GM12865 (cell line): Measurements from ENCODE around the gene SFI1.
"Not testable (repeated sequence)": the region's sequence is repeated elsewhere in the genome, so short reads cannot be mapped to it uniquely, and the experiment has no call there.

ENCODE experiments used
- DNase-seq: peaks from one replicate; pipeline ENCODE4 v3.0.0; 2010; ENCODE audit warnings: low read depth
- H3K4me3 ChIP-seq: 2 replicates; pipeline ENCODE4 v1.5.1; 2011; ENCODE audit warnings: mild to moderate bottlenecking, low read depth, low read length, control low read depth
- TF ChIP-seq, protein P1 (sequence below): IDR thresholded peaks from 2 replicates; pipeline ENCODE4 v1.5.1; 2011; ENCODE audit warnings: low read length, control low read depth, low read depth, inconsistent platforms; ENCODE audit not compliant: insufficient read depth; ENCODE audit errors: missing control alignments

SFI1 gene

DNA sequence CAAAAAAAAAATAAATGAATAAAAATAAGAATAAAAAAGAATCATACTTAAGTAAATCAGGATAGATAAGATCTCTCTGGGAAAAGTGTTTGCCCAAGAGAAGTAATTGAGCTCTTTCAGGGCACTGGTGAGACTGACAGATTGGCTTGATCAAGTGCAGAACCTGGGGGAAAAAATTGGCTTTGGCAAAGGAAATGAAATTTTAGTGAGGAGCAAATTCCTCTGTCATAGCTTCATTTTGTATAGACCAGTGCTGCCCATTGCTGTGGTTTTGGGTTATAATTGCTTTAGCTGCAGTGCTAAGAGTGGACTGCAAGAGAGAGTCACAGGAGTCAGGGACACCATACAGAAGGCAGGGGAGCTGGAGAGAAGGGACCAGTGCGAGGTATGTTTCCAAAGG, 35.7 kb downstream of the SFI1 start:
- no peak overlapping the region for H3K4me3 ChIP-seq
- TF ChIP-seq, protein P1, sequence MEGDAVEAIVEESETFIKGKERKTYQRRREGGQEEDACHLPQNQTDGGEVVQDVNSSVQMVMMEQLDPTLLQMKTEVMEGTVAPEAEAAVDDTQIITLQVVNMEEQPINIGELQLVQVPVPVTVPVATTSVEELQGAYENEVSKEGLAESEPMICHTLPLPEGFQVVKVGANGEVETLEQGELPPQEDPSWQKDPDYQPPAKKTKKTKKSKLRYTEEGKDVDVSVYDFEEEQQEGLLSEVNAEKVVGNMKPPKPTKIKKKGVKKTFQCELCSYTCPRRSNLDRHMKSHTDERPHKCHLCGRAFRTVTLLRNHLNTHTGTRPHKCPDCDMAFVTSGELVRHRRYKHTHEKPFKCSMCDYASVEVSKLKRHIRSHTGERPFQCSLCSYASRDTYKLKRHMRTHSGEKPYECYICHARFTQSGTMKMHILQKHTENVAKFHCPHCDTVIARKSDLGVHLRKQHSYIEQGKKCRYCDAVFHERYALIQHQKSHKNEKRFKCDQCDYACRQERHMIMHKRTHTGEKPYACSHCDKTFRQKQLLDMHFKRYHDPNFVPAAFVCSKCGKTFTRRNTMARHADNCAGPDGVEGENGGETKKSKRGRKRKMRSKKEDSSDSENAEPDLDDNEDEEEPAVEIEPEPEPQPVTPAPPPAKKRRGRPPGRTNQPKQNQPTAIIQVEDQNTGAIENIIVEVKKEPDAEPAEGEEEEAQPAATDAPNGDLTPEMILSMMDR = no peak
- no peak for DNase-seq

- no peak overlapping the region for H3K4me3 ChIP-seq
- TF ChIP-seq, protein P1 = no peak
- DNase-seq = no peak
These were observed 37.0 kb downstream of the SFI1 start for GRCh38 chr22:31533374-31533773.

DNA sequence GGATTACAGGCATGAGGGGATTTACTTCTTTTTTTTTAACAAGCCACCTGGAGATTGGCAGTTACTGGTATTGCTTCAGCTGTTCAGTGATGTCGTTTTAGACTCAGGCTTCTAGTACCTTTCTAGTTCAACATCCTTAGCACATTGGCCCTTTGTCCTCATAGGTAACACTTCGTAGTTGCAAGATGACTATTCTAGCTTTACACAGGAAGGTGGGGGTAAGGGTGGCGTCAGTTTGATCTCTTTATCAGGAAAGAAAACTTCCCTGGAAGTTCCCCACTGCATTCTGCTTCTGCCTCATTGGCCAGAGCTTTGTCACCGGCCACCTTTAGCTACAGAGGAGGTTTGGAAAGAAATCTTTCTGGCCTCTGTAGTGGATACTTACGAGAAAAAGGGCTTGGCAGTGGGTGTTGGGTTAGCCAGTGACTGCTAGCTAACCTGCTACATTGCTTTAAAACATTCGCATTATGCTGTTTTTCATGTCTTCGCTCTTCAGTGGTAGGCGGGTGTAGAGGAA, 40.7 kb downstream of the SFI1 start:
- DNase-seq = peak; percentile 89
- H3K4me3 ChIP-seq = no peak overlapping the region
- TF ChIP-seq, protein P1 = no peak

DNA sequence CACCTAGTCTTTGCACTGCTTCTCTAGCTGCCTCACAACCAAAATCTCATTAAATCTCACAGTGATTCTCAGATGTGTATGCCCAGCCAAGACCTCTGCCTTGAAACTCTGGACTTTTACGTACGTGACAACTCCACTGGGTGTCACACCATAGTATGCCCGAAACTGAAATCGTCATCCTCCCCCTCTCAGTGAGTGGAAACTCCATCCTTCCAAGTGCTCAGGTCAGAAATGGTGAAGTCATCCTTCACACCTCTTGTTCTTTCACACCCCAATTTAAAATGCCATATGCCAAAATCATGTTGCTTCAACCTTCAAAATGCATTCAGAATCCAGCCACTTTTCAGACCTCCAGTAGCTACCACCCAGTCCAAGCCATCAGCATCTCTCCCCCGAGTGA, 42.5 kb downstream of the SFI1 start:
- peak; percentile 80 for DNase-seq

GRCh38 chr22:31540166-31540565, 43.8 kb downstream of the SFI1 start:
- not testable (repeated sequence) for H3K4me3 ChIP-seq, DNase-seq

More for the DNA sequence above, 42.5 kb downstream of the SFI1 start:
- no peak overlapping the region for H3K4me3 ChIP-seq
- TF ChIP-seq, protein P1 = no peak

GRCh38 chr22:31540966-31541365, 44.6 kb downstream of the SFI1 start:
- no peak overlapping the region for H3K4me3 ChIP-seq
- TF ChIP-seq, protein P1 = no peak
- no peak for DNase-seq

DNA sequence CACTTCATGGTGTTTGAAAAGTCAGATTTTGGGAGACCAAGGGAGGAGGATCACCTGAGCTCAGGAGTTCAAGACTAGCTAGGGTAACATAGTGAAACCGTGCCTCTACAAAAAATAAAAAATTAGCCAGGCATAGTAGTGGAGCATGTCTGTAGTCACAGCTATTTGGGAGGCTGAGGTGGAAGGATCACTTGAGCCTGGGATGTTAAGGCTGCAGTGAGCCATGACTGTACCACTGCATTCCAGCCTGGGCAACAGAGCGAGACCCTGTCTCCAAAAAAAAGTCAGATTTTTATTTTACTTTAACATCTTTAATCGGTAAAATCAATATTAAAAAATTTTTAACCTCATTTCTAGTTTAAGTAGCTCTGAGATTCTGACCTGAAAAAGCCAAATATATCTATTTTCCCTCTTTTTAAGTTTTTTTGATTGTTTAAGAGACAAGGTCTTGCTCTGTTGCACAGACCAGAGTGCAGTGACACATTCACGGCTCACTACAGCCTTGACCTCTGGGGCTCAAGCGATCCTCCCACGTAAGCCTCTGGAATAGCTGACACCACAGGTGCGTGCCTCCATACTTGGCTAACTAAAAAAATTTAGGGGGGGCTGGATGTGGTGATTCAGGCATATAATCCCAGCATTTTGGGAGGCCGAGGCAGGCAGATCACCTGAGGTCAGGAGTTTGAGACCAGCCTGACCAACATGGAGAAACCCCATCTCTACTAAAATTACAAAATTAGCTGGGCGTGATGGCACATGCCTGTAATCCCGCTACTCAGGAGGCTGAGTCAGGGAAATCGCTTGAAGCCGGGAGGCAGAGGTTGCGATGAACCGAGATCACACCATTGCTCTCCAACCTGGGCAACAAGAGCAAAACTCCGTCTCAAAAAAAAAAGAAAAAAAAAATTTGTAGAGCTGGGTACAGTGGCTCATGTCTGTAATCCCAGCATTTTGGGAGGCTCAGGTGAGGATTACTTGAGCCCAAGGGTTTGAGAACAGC, 48.4 kb downstream of the SFI1 start:
- no peak overlapping the region for H3K4me3 ChIP-seq
- TF ChIP-seq, protein P1 = no peak
- DNase-seq = no peak
